Superior temporal gyrus (tissue), 1 donor: ENCODE measurements around the gene HAUS1.
"Not testable (repeated sequence)": the region's sequence is repeated elsewhere in the genome, so short reads cannot be mapped to it uniquely, and the experiment has no call there.

ENCODE experiments used
- DNase-seq: peaks from one replicate; pipeline ENCODE4 v3.0.0-alpha.2; 2016; ENCODE audit errors: extremely low spot score

The HAUS1 gene

GRCh38 chr18:46088501-46088900, 15.7 kb upstream of the HAUS1 start:
- DNase-seq = not testable (repeated sequence)

- no peak for DNase-seq
Observed at GRCh38 chr18:46095532-46095931, 8.7 kb upstream of the HAUS1 start.

GRCh38 chr18:46096651-46097300, 7.4 kb upstream of the HAUS1 start:
- peak; percentile 29 for DNase-seq

- DNase-seq = peak; percentile 57
Observed at GRCh38 chr18:46097431-46097800, 6.8 kb upstream of the HAUS1 start.

GRCh38 chr18:46097801-46098615, 6.2 kb upstream of the HAUS1 start, which contains the start of gene ATP5F1A:
TSS of gene ATP5F1A (minus strand) at chr18:46098296. CDS start at chr18:46098231, 65 bp downstream.
- peak; percentile 90 for DNase-seq

GRCh38 chr18:46098616-46098933, 5.6 kb upstream of the HAUS1 start:
- DNase-seq = no peak

- no peak for DNase-seq
Observed at GRCh38 chr18:46099463-46099862, 4.7 kb upstream of the HAUS1 start.

- DNase-seq = peak; percentile 2
Observed at GRCh38 chr18:46109386-46109785, 5.2 kb downstream of the HAUS1 start.

GRCh38 chr18:46110406-46110805, 6.2 kb downstream of the HAUS1 start:
- no peak for DNase-seq

- DNase-seq = no peak
Observed at GRCh38 chr18:46113751-46114150, 9.6 kb downstream of the HAUS1 start.

- DNase-seq = not testable (repeated sequence)
Observed at GRCh38 chr18:46126625-46127024, 22.4 kb downstream of the HAUS1 start.

- no peak for DNase-seq
Observed at GRCh38 chr18:46130061-46130460, 25.9 kb downstream of the HAUS1 start.

GRCh38 chr18:46130549-46130948, 26.4 kb downstream of the HAUS1 start:
- DNase-seq = not testable (repeated sequence)

GRCh38 chr18:46133534-46133933, 29.3 kb downstream of the HAUS1 start:
- no peak for DNase-seq

- DNase-seq = peak; percentile 43
Observed at GRCh38 chr18:46134920-46135675, 30.9 kb downstream of the HAUS1 start.

- no peak for DNase-seq
Observed at GRCh38 chr18:46140173-46140572, 36.0 kb downstream of the HAUS1 start.

GRCh38 chr18:46141199-46141598, 37.0 kb downstream of the HAUS1 start:
- DNase-seq = no peak

- DNase-seq = peak; percentile 82
Observed at GRCh38 chr18:46148810-46149209, 44.6 kb downstream of the HAUS1 start.

- no peak for DNase-seq
Observed at GRCh38 chr18:46152436-46152807, 48.2 kb downstream of the HAUS1 start.

- DNase-seq = no peak
Observed at GRCh38 chr18:46152808-46153617, 48.8 kb downstream of the HAUS1 start.

- DNase-seq = no peak
Observed at GRCh38 chr18:46155641-46156051, 51.5 kb downstream of the HAUS1 start.
